Fibroblast of skin of abdomen (primary cell): ENCODE measurements around the gene JAK3.
A peak's percentile ranks its signal among the peaks of the same experiment; 100 is the strongest.

Source experiments
- DNase-seq: peaks from one replicate; pipeline ENCODE4 v3.0.0-alpha.2; 2013

Gene JAK3

GRCh38 chr19:17865364-17866311 is 17.9 kb upstream of the JAK3 start:
- no peak for DNase-seq

- no peak for DNase-seq
Measured at GRCh38 chr19:17863520-17864182, 15.9 kb upstream of the JAK3 start.

- DNase-seq = no peak
Measured at GRCh38 chr19:17862711-17863519, 15.1 kb upstream of the JAK3 start.

- no peak for DNase-seq
Measured at GRCh38 chr19:17861542-17862402, 14.0 kb upstream of the JAK3 start.

DNA sequence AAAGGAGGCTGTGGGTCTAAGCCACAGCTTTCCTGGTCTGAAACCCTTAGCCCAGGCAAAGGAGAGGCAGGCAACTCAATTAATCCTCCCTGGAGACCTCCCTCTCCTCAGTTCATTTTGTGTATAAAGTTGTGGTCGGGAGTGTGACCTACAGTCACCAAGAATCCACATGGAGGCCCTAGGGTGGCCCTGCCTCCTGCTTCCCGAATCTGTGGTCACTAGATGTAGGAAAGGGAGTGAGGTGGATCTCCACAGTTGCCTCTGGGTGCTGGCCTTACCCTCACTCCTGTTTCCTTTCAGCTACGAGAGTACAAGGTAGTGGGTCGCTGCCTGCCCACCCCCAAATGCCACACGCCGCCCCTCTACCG is 13.2 kb upstream of the JAK3 start:
- DNase-seq = no peak

DNA sequence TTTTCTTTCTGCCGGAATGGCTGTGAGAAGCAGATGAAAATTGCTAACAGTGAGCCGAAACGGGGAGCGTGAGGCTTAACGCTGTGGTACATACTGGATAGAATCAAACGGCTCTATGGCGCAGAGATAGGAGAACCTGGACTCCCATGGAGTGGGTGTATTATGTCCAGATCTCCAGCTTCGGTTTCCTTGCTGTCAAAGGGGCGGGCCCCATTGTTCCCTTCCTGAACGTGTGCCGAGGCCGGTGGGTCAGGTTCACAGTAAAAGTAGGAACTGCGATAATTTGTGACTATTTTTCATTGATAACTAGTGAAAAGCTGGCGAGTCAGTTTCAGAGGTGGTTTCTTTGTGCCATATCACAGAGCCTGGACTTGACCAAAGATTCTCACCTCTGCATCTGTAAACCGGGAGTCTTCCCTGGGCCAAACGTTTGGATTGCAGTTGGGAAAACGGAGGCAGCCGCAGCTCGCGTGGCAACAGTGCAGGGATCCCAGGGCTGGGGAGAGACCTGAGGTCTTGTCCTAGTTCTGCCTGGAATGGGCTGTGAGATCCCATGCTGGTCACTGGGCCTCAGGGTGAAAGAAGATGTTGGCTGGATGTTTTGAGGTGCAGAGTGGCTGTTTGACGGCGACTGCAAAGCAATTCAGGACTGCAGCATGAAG is 12.7 kb upstream of the JAK3 start:
- DNase-seq = no peak

- peak; percentile 100 for DNase-seq
Measured at GRCh38 chr19:17859533-17860330, 11.9 kb upstream of the JAK3 start, which contains the start of gene RPL18A. Gene RPL18A, plus strand, starts transcription at chr19:17859910. Its CDS starts 47 bp downstream, at chr19:17859957.

DNA sequence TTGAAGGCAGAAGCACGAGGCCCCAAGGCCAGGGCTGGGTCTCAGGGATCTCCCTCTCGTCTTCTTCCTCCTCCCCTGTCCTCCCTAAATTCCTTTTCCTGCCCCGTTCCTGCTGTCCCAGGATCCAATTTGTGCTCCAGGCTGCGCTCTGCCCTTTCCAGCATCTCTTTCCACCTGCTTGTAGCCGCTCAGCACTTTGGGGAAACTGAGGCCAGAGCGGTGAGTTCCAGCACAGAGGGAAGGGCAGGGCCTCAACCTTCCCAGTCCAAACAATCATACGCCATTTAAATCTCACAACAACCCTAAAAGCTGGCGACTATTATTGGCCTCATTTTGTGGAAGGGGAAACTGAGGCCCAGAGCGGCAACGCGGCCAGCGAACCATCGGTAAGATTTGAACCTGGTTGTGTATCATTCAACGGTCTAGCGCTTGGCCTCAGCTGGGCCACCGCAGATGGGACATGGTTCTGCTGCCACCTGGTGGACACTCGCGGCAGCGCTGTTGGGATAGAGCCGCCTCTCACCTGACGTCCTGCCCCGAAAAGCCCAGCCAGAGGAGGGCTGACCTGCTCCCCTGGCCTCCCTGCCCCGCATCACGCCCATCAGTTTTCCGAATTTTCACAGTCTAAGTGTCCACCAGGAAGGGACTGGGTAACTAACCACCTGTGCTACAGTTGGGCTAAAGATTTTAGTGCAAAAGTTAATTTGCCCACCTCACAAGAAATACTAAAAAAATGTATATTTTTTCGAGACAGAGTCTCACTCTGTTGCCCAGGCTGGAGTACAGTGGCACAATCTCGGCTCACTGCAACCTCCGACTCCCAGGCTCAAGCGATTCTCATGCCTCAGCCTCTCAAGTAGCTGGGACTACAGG is 7.7 kb upstream of the JAK3 start:
- DNase-seq = peak; percentile 53

GRCh38 chr19:17854061-17854460 is 6.3 kb upstream of the JAK3 start:
- DNase-seq = no peak

DNA sequence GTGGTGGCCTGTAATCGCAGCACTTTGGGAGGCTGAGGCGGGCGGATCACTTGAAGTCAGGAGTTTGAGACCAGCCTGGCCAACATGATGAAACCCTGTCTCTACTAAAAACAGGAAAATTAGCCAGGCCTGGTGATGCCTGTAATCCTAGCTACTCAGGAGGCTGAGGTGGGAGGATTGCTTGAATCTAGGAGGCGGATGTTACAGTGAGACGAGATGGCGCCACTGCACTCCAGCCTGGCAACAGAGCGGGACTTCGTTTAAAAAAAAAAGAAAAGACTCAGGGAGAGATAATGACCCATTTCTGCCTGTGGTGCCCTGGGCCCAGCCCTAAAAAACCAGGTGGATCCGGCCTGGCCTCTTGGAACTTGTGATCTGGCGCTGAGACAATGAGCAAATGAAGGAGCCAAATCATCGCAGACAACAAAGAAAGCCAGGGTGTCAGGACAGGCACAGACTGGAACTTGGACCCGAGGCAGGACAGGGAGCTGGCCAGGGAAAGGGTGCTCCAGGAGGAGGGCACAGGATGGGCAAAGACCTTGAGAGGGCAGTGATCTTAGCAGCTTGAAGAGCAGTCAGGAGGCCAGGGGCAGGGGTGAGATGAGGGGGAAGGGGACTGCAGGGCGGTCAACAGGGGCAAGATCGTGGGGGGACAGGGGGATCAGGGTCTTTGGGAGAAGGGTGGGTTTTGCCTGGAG is 962 bp upstream of the JAK3 start:
- no peak for DNase-seq

- DNase-seq = no peak
Measured at GRCh38 chr19:17846146-17846545, 1.6 kb downstream of the JAK3 start.

- no peak for DNase-seq
Measured at GRCh38 chr19:17843908-17844490, 3.8 kb downstream of the JAK3 start.

- DNase-seq = no peak
Measured at GRCh38 chr19:17843292-17843827, 4.4 kb downstream of the JAK3 start.

- no peak for DNase-seq
Measured at GRCh38 chr19:17842663-17843291, 5.0 kb downstream of the JAK3 start.

DNA sequence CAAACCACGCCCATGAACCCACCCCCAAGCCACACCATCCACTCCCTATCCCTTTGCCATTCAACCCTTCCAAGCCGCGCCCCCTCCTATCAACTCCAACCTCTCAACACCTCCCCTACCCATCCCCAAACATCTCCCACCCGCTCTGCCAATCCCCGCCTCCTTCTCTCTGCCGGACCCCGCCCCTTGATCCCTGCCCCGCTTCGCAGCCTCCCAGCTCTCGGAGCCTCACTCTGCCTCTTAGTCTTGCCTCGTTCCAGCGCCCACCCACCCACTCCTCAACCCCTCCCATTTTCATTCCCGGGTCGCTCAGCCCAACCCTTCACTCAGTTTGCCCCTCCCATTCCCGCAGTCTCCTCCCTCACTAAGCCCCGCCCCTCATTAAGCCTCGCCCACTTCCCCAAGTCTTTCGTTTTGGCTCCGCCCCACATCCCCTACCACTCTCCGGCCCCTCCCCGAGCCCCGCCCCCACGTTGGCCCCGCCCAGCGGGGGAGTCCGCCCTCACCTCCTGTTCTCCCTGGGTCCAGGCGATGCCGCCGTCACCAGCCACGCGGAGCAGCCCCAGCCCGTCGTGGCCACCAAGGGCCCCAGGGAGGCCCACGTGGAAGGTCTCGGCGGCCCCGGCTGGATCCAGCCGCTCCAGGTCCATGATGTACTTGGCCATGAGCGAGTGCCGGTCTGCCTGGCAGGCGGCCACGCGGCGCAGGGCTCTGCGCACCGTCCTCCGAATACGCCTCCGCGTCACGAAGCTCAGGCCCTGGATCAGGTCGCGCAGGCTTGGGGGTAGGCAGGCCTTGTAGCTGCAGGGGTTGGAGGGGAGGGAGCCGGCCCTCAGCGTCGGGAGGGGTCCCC is 5.7 kb downstream of the JAK3 start:
- DNase-seq = peak; percentile 82

GRCh38 chr19:17841371-17841809 is 6.4 kb downstream of the JAK3 start:
- no peak for DNase-seq

DNA sequence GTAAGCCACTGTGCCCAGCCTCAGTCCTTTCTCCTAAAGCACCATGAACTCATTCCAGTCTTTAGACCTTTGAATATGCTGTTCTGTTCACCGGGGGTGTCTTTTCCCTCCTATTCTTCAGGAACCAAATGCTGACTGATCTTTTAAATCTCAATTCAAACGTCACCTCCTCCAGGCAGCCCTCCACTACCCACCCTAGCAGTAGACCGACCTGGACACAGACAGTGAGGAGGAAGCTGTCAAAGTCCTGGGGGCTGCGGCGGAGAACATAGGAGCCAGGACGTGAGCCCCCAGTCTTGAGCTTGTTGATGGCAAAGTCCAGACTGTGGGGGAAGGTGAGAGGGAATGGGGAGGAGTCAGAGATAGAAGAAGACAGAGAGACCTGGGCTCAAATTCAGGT is 7.8 kb downstream of the JAK3 start:
- DNase-seq = no peak
